ENCODE data around the gene TIMM13. TPM values are rescaled to one million over a fixed set of nuclear protein-coding genes. Genes with fewer than 3 reads are reported as not detected.
"Not testable (repeated sequence)": the region's sequence is repeated elsewhere in the genome, so short reads cannot be mapped to it uniquely, and the experiment has no call there.

Gene TIMM13
- total RNA-seq, 1 experiment from 2014 or later = 81.8 TPM

- no peak overlapping the region for H3K27ac Mint-ChIP-seq (ENCODE audit: unreplicated experiment)
- no peaks in the 10 kb centered on the region for H3K4me1 Mint-ChIP-seq (ENCODE audit: low read depth, unreplicated experiment)
- intact Hi-C loops (cut with micrococcal nuclease; ENCODE audit: unreplicated experiment) = no loop called here
- no peak overlapping the region for H3K4me3 Mint-ChIP-seq (ENCODE audit: low read depth, unreplicated experiment)
- H3K27me3 Mint-ChIP-seq (ENCODE audit: unreplicated experiment) = no peaks in the 10 kb centered on the region
- no peak for TF ChIP-seq CTCF (IDR thresholded peaks at IDR 0.05; ENCODE audit: unreplicated experiment)
- H3K9me3 Mint-ChIP-seq (ENCODE audit: low read depth, unreplicated experiment) = no peaks in the 10 kb centered on the region
- peaks cover 2% of the 10 kb centered on the region for H3K36me3 Mint-ChIP-seq (ENCODE audit: insufficient read depth, unreplicated experiment)
- CTCF ChIA-PET = no interaction called here
- BruUV-seq (replicated peaks) = no TSS peak
- no peak for DNase-seq
Measured at GRCh38 chr19:2417881-2418406, 9.4 kb downstream of the TIMM13 start.

GRCh38 chr19:2417436-2417835 is 9.9 kb downstream of the TIMM13 start:
- H3K27me3 Mint-ChIP-seq (ENCODE audit: unreplicated experiment); H3K36me3 Mint-ChIP-seq (ENCODE audit: insufficient read depth, unreplicated experiment); DNase-seq; H3K4me1 Mint-ChIP-seq (ENCODE audit: low read depth, unreplicated experiment); CTCF ChIA-PET; H3K9me3 Mint-ChIP-seq (ENCODE audit: low read depth, unreplicated experiment); H3K27ac Mint-ChIP-seq (ENCODE audit: unreplicated experiment); H3K4me3 Mint-ChIP-seq (ENCODE audit: low read depth, unreplicated experiment); BruUV-seq (replicated peaks); intact Hi-C loops (cut with micrococcal nuclease; ENCODE audit: unreplicated experiment): not testable (repeated sequence)

GRCh38 chr19:2416321-2417097 is 10.9 kb downstream of the TIMM13 start:
- no TSS peak for BruUV-seq (replicated peaks)
- Mint-ChIP-seq H3K27me3 (ENCODE audit: unreplicated experiment) (no peaks in the 10 kb centered on the region), H3K27ac (ENCODE audit: unreplicated experiment) (no peak overlapping the region)

GRCh38 chr19:2415973-2416319 is 11.4 kb downstream of the TIMM13 start:
- H3K4me1 Mint-ChIP-seq (ENCODE audit: low read depth, unreplicated experiment) = no peaks in the 10 kb centered on the region
- no peak for TF ChIP-seq CTCF (IDR thresholded peaks at IDR 0.05; ENCODE audit: unreplicated experiment)
- no TSS peak for BruUV-seq (replicated peaks)
- intact Hi-C loops (cut with micrococcal nuclease; ENCODE audit: unreplicated experiment) = no loop called here
- no peaks in the 10 kb centered on the region for H3K27me3 Mint-ChIP-seq (ENCODE audit: unreplicated experiment)
- CTCF ChIA-PET = no interaction called here
- H3K36me3 Mint-ChIP-seq (ENCODE audit: insufficient read depth, unreplicated experiment) = peaks cover 9% of the 10 kb centered on the region
- no peaks in the 10 kb centered on the region for H3K9me3 Mint-ChIP-seq (ENCODE audit: low read depth, unreplicated experiment)
- no peak for DNase-seq
- H3K4me3 Mint-ChIP-seq (ENCODE audit: low read depth, unreplicated experiment) = no peak overlapping the region
- no peak overlapping the region for H3K27ac Mint-ChIP-seq (ENCODE audit: unreplicated experiment)

More at GRCh38 chr19:2416321-2417097, 10.9 kb downstream of the TIMM13 start:
- DNase-seq = no peak
- CTCF ChIA-PET = no interaction called here
- intact Hi-C loops (cut with micrococcal nuclease; ENCODE audit: unreplicated experiment) = no loop called here
- Mint-ChIP-seq H3K9me3 (ENCODE audit: low read depth, unreplicated experiment) (no peaks in the 10 kb centered on the region), H3K4me3 (ENCODE audit: low read depth, unreplicated experiment) (no peak overlapping the region), H3K36me3 (ENCODE audit: insufficient read depth, unreplicated experiment) (peaks cover 9% of the 10 kb centered on the region), H3K4me1 (ENCODE audit: low read depth, unreplicated experiment) (no peaks in the 10 kb centered on the region)
- TF ChIP-seq CTCF (IDR thresholded peaks at IDR 0.05; ENCODE audit: unreplicated experiment) = no peak
